Bone marrow (tissue), 2 donors: ENCODE results near the gene LDLR.
A peak's percentile ranks its signal among the peaks of the same experiment; 100 is the strongest.
"Not testable (repeated sequence)": the region's sequence is repeated elsewhere in the genome, so short reads cannot be mapped to it uniquely, and the experiment has no call there.

Source experiments
- DNase-seq, 2 donors: peaks; one replicate each; lab custom pipeline; 2025; lab: John Stamatoyannopoulos, UW

The LDLR gene

DNA sequence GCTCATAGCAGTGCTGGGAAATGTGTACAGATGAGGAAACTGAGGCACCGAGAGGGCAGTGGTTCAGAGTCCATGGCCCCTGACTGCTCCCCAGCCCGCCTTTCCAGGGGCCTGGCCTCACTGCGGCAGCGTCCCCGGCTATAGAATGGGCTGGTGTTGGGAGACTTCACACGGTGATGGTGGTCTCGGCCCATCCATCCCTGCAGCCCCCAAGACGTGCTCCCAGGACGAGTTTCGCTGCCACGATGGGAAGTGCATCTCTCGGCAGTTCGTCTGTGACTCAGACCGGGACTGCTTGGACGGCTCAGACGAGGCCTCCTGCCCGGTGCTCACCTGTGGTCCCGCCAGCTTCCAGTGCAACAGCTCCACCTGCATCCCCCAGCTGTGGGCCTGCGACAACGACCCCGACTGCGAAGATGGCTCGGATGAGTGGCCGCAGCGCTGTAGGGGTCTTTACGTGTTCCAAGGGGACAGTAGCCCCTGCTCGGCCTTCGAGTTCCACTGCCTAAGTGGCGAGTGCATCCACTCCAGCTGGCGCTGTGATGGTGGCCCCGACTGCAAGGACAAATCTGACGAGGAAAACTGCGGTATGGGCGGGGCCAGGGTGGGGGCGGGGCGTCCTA lies 15.9 kb downstream of the LDLR start:
- DNase-seq, result no peak

DNA sequence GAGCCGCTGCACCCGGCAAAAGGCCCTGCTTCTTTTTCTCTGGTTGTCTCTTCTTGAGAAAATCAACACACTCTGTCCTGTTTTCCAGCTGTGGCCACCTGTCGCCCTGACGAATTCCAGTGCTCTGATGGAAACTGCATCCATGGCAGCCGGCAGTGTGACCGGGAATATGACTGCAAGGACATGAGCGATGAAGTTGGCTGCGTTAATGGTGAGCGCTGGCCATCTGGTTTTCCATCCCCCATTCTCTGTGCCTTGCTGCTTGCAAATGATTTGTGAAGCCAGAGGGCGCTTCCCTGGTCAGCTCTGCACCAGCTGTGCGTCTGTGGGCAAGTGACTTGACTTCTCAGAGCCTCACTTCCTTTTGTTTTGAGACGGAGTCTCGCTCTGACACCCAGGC lies 17.2 kb downstream of the LDLR start:
- no peak for DNase-seq

DNA sequence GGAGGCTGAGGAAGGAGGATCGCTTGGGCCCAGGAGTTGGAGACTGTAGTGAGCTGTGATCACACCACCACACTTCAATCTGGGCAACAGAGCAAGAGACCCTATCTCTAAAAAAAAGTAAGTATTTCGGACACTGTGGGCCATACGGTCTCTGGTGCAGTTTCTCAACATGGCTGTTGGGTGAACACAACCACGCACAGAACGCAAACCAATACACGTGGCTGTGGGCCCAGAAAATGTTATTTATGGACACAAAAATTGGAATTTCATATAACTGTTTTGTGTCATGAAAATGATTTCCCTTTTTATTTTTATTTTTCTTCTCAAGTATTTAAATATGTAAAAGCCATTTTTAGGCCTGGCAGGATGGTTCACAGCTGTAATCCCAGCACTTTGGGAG lies 19.5 kb downstream of the LDLR start:
- DNase-seq, result no peak

DNA sequence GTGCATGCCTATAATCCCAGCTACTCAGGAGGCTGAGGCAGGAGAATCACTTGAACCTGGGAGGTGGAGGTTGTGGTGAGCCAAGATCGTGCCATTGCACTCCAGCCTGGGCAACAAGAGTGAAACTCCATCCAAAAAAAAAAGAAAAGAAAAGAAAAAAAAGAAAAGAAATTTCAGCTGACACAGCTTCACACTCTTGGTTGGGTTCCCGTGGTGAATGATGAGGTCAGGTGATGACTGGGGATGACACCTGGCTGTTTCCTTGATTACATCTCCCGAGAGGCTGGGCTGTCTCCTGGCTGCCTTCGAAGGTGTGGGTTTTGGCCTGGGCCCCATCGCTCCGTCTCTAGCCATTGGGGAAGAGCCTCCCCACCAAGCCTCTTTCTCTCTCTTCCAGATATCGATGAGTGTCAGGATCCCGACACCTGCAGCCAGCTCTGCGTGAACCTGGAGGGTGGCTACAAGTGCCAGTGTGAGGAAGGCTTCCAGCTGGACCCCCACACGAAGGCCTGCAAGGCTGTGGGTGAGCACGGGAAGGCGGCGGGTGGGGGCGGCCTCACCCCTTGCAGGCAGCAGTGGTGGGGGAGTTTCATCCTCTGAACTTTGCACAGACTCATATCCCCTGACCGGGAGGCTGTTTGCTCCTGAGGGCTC lies 22.0 kb downstream of the LDLR start:
- DNase-seq, result no peak

DNA sequence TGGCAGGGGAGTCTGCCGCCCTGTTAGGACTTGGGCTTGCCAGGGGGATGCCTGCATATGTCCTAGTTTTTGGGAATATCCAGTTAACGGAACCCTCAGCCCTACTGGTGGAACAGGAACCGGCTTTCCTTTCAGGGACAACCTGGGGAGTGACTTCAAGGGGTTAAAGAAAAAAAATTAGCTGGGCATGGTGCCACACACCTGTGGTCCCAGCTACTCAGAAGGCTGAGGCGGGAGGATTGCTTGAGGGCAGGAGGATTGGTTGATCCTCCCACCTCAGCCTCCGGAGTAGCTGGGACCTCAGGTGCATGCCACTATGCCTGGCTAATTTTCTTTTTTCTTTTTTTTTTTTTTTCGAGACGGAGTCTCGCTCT lies 22.5 kb downstream of the LDLR start:
- DNase-seq, result no peak

DNA sequence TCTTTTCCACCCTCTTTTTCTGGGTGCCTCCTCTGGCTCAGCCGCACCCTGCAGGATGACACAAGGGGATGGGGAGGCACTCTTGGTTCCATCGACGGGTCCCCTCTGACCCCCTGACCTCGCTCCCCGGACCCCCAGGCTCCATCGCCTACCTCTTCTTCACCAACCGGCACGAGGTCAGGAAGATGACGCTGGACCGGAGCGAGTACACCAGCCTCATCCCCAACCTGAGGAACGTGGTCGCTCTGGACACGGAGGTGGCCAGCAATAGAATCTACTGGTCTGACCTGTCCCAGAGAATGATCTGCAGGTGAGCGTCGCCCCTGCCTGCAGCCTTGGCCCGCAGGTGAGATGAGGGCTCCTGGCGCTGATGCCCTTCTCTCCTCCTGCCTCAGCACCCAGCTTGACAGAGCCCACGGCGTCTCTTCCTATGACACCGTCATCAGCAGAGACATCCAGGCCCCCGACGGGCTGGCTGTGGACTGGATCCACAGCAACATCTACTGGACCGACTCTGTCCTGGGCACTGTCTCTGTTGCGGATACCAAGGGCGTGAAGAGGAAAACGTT lies 24.0 kb downstream of the LDLR start:
- no peak for DNase-seq

DNA sequence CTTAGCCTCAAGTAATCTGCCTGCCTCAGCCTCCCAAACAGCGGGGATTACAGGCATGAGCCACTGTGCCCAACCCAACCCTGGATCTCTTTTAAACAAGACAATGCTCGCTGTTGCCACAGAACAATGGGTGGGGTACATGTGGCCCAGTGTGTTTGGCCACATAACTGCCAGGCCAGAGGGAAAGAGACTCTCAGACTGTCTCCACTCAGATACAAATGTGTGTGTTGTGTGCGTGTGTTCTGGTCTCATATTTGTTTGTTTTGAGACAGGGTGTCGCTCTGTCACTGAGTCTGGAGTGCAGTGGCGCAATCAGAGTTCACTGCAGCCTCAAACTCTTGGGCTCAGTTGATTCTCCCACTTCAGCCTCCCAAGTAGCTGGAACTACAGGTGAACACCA lies 25.8 kb downstream of the LDLR start:
- DNase-seq, result no peak

DNA sequence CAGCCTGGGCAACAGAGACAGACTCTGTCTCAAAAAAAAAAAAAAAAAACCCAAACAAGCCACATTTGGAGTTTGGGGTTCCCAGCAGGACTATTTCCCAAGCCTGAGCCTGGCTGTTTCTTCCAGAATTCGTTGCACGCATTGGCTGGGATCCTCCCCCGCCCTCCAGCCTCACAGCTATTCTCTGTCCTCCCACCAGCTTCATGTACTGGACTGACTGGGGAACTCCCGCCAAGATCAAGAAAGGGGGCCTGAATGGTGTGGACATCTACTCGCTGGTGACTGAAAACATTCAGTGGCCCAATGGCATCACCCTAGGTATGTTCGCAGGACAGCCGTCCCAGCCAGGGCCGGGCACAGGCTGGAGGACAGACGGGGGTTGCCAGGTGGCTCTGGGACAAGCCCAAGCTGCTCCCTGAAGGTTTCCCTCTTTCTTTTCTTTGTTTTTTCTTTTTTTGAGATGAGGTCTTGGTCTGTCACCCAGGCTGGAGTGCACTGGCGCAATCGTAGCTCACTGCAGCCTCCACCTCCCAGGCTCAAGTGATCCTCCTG lies 26.7 kb downstream of the LDLR start:
- DNase-seq, result no peak

DNA sequence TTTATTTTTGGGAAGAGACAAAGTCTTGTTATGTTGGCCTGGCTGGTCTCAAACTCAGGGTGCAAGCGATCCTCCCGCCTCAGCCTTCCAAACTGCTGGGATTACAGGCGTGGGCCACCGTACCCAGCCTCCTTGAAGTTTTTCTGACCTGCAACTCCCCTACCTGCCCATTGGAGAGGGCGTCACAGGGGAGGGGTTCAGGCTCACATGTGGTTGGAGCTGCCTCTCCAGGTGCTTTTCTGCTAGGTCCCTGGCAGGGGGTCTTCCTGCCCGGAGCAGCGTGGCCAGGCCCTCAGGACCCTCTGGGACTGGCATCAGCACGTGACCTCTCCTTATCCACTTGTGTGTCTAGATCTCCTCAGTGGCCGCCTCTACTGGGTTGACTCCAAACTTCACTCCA lies 27.2 kb downstream of the LDLR start:
- DNase-seq, result no peak

DNA sequence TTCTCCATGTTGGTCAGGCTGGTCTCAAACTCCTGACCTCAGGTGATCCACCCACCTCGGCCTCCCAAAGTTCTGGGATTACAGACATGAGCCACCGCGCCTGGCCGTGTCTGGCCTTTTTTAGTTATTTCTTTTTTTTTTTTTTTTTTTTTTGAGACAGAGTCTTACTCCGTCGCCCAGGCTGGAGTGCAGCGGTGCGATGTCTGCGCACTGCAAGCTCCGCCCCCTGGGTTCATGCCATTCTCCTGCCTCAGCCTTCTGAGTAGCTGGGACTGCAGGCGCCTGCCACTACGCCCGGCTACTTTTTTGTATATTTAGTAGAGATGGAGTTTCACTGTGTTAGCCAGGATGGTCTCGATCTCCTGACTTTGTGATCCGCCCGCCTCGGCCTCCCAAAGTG lies 32.7 kb downstream of the LDLR start:
- not testable (repeated sequence) for DNase-seq

DNA sequence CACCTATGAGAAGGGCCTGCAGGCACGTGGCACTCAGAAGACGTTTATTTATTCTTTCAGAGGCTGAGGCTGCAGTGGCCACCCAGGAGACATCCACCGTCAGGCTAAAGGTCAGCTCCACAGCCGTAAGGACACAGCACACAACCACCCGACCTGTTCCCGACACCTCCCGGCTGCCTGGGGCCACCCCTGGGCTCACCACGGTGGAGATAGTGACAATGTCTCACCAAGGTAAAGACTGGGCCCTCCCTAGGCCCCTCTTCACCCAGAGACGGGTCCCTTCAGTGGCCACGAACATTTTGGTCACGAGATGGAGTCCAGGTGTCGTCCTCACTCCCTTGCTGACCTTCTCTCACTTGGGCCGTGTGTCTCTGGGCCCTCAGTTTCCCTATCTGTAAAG lies 33.9 kb downstream of the LDLR start:
- no peak for DNase-seq

DNA sequence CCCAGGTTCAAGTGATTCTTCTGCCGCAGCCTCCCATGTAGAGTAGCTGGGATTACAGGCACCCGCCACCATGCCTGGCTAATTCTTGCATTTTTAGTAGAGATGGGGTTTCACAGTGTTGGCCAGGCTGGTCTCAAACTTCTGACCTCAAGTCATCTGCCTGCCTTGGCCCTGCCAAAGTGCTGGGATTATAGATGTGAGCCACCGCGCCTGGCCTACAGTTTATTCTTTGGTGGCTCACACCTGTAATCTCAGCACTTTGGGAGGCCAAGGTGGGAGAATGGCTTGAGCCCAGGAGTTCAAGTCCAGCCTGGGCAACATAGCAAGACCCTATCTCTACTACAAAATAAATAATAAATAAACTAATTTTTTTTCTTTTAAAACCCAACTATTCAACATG lies 34.9 kb downstream of the LDLR start:
- not testable (repeated sequence) for DNase-seq

DNA sequence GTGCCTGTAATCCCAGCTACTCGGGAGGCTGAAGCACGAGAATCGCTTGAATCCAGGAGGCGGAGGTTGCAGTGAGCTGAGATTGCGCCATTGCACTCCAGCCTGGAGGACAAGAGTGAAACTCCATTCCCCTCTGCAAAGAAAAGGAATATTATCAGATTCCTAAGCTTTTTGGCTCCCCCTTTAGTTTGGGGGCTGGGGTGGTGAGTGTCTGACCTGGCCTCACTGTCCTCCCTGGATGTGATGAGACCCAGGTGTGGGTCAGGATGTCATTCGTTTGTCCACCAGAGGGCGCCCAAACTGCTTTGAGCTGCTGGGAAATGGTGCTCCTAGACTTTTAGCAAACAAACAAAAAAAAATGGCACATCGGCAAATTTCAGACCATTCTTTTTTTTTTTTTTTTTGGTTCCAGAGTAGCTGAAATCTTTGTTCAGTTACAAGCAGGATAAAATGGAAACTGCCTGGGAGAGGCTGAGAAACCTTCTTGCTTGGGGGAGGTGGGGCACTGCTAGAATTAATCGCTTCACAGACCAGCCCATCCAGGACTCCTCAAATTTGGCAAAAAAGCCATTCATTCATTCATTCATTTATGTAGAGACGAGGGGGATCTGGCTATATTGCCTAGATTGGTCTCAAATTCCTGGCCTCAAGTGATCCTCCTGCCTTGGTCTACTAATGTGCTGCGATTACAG lies 36.9 kb downstream of the LDLR start:
- peak in 1 of 2 donors; percentile 21 for DNase-seq

DNA sequence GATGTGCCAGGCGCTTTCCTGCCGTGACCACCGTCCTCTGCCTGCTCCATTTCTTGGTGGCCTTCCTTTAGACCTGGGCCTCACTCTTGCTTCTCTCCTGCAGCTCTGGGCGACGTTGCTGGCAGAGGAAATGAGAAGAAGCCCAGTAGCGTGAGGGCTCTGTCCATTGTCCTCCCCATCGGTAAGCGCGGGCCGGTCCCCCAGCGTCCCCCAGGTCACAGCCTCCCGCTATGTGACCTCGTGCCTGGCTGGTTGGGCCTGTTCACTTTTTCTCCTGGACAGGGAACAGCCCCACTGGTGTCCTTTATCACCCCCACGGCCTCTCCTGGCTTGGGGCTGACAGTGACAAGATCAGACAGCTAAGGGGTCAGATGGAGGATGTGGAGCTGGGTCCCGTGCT lies 38.6 kb downstream of the LDLR start:
- no peak for DNase-seq

DNA sequence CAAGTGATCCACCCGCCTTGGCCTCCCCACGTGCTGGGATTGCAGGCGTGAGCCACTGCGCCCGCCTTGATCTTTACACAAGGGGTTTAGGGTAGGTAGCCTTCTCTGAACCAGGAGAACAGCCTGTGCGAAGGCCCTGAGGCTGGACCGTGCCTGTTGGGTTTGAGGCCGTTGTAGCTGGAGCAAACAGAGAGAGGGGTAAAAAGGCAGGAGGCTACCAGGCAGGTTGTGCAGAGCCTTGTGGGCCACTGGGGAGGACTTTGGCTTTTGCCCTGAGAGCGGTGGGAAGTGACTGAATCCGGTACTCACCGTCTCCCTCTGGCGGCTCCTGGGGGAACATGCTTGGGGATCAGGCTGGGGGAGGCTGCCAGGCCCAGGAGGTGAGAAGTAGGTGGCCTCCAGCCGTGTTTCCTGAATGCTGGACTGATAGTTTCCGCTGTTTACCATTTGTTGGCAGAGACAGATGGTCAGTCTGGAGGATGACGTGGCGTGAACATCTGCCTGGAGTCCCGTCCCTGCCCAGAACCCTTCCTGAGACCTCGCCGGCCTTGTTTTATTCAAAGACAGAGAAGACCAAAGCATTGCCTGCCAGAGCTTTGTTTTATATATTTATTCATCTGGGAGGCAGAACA lies 41.7 kb downstream of the LDLR start:
- peak; percentile 28 to 71 for DNase-seq

DNA sequence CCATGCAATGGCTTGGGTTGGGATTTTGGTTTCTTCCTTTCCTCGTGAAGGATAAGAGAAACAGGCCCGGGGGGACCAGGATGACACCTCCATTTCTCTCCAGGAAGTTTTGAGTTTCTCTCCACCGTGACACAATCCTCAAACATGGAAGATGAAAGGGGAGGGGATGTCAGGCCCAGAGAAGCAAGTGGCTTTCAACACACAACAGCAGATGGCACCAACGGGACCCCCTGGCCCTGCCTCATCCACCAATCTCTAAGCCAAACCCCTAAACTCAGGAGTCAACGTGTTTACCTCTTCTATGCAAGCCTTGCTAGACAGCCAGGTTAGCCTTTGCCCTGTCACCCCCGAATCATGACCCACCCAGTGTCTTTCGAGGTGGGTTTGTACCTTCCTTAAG lies 42.2 kb downstream of the LDLR start:
- DNase-seq, result no peak

DNA sequence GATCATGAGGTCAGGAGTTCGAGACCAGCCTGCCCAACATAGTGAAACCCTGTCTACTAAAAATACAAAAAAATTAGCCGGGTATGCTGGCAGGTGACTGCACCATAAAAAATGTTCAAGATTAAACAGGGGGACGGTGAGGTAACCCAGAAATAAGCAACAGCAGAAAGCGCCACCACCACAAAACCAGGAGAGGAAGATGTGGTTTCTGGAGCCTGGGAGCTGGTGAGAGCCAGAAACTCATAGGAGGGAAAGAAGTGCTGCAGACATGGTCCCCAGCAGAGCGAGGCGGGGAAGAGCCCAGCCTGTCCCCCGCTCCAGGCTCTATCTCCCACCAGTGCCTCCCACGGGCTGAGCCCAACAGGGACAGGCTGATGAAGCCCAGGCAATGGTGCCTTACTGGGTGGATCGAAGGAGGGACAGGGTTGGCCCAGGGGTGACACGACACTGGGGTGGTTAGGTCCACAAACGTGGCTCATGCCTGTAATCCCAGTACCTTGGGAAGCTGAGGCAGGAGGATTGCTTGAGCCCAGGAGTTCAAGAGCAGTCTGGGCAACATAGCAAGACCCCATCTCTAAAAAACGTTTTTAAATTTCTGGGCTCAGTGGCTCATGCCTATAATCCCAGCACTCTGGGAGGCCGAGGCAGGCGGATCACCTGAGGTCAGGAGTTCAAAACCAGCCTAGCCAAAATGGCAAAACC lies 47.3 kb downstream of the LDLR start:
- DNase-seq, result no peak

DNA sequence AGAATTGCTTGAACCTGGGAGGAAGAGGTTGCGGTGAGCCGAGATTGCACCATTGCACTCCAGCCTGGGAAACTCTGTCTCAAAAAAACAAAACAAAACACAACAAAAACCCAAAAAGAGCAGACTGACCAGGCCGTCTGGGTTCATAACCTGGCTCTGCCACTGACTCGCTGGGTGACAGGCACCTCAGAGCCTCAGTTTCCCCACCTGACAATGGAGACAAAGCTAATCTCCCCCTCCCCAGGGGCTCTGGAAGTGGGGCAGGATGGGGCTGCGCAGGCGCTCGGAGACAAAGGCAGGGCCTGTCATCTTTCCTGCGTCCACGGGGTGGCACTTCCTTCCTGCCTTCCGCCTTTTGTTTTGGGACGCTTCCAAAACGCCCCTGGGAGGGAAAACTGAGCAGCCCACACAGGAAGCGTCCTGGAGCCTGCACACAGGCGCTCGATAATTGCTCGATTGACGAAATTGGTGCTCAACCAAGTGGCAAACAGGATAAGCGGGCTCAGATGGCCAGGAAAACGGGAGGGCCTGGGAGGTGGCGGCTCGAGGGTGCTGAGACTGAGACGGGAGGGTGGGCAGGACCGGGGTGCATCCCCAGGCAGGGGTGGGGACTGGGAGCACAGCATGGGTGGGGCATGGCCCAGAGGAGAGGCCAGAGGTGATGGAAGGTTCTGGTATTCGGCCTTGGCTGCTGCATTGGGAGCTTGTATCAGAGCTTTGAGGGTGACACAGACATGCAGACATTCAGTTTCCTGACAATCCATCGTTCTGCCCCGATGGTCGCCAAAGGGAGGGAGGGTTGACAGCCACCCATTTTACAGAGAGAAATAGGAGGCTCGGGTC lies 48.5 kb downstream of the LDLR start:
- DNase-seq, result peak; percentile 22 to 33

DNA sequence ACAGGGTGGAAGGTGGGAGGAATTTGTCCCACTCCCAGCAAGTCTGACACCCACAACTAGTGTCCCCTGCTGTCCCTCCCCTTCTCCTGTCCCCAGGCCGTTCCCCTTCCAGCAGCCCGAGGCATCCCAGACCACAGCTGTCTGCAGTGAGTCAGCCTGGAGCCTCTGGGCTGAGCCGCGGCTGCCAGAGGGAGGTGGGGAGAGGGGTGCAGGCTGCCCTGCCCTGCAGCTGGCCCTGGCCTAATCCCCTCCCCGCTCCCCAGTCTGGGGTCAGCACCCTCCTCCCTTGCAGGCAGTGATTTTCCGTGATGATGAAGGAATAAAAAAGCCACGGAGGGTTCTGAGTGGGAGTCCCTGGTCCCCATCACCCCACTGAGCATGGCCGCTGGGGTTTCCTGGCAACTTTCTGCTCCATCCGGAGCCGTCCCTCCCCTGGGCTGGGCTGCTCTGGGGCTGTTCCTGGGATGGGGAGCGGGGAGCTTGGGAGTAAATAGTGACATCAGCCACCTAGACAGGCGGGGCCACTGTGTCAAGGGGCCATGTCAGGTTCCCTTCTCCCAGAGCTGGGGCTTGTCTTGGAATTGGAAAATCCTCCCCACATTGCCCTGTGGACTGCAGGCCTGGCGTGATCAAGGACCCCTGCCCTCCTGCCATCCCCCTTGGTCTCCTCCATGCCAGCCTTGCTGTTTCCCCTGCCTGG lies 49.5 kb downstream of the LDLR start:
- DNase-seq, result peak; percentile 31 to 59

DNA sequence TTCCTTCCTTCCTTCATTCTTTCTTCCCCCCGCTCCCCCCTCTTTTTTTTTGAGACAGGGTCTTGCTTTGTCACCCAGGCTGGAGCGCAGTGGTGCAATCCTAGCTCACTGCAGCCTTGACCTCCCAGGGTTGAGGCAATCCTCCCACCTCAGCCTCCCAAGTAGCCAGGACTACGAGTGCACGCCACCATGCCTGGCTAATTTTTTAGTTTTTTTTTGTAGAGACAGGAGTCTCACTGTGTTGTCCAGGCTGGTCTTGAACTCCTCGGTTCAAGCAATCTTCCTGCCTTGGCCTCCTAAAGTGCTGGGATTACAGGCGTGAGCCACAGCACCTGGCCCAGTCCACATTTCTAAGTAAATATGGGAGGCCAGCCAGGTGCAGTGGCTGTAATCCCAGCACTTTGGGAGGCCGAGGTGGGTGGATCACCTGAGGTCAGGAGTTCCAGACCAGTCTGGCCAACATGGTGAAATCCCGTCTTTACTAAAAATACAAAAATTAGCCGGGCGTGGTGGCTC lies 50.8 kb downstream of the LDLR start:
- DNase-seq, result not testable (repeated sequence)
